GM06990 (cell line): Measurements from ENCODE around the gene MXD3.

ENCODE experiments used
- DNase-seq: peaks from one replicate; pipeline ENCODE4 v3.0.0-alpha.2; 2011; ENCODE audit not compliant: insufficient read length; ENCODE audit errors: extremely low read depth
- H3K27me3 ChIP-seq: replicated peaks from 2 replicates; pipeline ENCODE4 v1.6.0; 2011; ENCODE audit warnings: low read length; ENCODE audit not compliant: control insufficient read depth, insufficient read depth
- H3K36me3 ChIP-seq: 2 replicates; pipeline ENCODE4 v1.5.1; 2011; ENCODE audit warnings: low read length; ENCODE audit not compliant: control insufficient read depth, insufficient read depth
- H3K4me3 ChIP-seq: replicated peaks from 2 replicates; pipeline ENCODE4 v1.5.1; 2011; ENCODE audit warnings: low read depth, mild to moderate bottlenecking, control low read depth, low read length
- CTCF ChIP-seq: IDR thresholded peaks from 2 replicates; pipeline ENCODE4 v1.5.1; 2011; ENCODE audit warnings: low read length, control low read depth, mild to moderate bottlenecking, inconsistent platforms; ENCODE audit not compliant: insufficient read depth, poor library complexity, severe bottlenecking

MXD3 gene

GRCh38 chr5:177354711-177355110 lies 43.0 kb upstream of the MXD3 start:
- no peaks in the 10 kb centered on the region for H3K27me3 ChIP-seq
- no peak for DNase-seq
- H3K4me3 ChIP-seq, result no peak overlapping the region
- TF ChIP-seq CTCF, result no peak
- peaks cover 4% of the 10 kb centered on the region for H3K36me3 ChIP-seq

GRCh38 chr5:177354256-177354655 lies 42.6 kb upstream of the MXD3 start:
- no peak for TF ChIP-seq CTCF
- H3K27me3 ChIP-seq, result no peaks in the 10 kb centered on the region
- H3K36me3 ChIP-seq, result peaks cover 6% of the 10 kb centered on the region
- H3K4me3 ChIP-seq, result no peak overlapping the region
- no peak for DNase-seq

- TF ChIP-seq CTCF, result no peak
- no peak for DNase-seq
- no peak overlapping the region for H3K4me3 ChIP-seq
- peaks cover 6% of the 10 kb centered on the region for H3K36me3 ChIP-seq
- no peaks in the 10 kb centered on the region for H3K27me3 ChIP-seq
Measured at GRCh38 chr5:177353093-177353492, 41.4 kb upstream of the MXD3 start.

- H3K36me3 ChIP-seq, result peaks cover 11% of the 10 kb centered on the region
- peak; percentile 96 for DNase-seq
- H3K4me3 ChIP-seq, result peak within 1 kb of the TSS; percentile 81
- TF ChIP-seq CTCF, result no peak
- no peaks in the 10 kb centered on the region for H3K27me3 ChIP-seq
Measured at GRCh38 chr5:177351392-177352329, 40.0 kb upstream of the MXD3 start, which contains the start of gene LMAN2. LMAN2 (minus strand) TSS chr5:177351668; CDS start chr5:177351647, 21 bp downstream.

GRCh38 chr5:177350776-177351391 lies 39.2 kb upstream of the MXD3 start:
- Histone ChIP-seq H3K27me3 (no peaks in the 10 kb centered on the region), H3K4me3 (peak overlapping the region; percentile 81), H3K36me3 (peaks cover 11% of the 10 kb centered on the region)
- no peak for TF ChIP-seq CTCF
- DNase-seq, result no peak
